ENCODE measurements around the gene DSN1. TPM values are rescaled to one million over a fixed set of nuclear protein-coding genes. Genes with fewer than 3 reads are reported as not detected.
A peak's percentile ranks its signal among the peaks of the same experiment; 100 is the strongest.

DSN1 gene
- total RNA-seq, 1 donor from 2014 or later = 14.0 TPM

DNA sequence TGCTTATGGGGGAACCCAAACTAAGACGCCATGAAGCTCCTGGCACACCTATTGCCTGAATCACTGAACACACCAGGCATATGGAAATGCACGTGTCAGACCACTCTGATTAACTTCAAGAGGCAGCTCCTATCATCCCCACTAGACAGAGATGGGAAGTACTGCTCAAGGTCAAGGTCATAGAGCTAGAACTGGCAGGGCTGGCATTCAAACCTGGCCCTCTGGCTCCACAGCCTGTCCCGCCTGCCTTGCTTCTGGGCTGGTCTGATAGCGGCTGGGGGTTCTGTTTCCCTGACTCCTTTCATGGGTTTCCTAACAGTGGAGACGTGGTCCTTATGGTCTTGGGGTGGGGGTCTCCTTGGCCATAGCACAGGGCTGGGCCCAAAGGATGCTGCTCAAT lies 22.6 kb upstream of the DSN1 start:
- Mint-ChIP-seq H3K27ac (no peak overlapping the region), H3K9me3 (no peaks in the 10 kb centered on the region), H3K4me1 (peaks cover 11% of the 10 kb centered on the region), H3K4me3 (no peak overlapping the region), H3K36me3 (ENCODE audit: low read depth) (peaks cover 84% of the 10 kb centered on the region), H3K27me3 (no peaks in the 10 kb centered on the region)
- POLR2A ChIA-PET = interaction anchor here (0.6 kb wide), 1 partner anchor 30 kb away, joined by 6 read pairs; no protein-coding TSS in a partner anchor
- DNase-seq (no peak), ATAC-seq (ENCODE audit: low read depth) (no peak)
- intact Hi-C loops (cut with micrococcal nuclease) = no loop called here
- CTCF ChIA-PET = interaction anchor here (1.5 to 1.7 kb wide), 2 partner anchors 13 to 68 kb away, joined by 5 to 6 read pairs; a partner anchor contains a TSS
- TF ChIP-seq CTCF (IDR thresholded peaks at IDR 0.05) = no peak

DNA sequence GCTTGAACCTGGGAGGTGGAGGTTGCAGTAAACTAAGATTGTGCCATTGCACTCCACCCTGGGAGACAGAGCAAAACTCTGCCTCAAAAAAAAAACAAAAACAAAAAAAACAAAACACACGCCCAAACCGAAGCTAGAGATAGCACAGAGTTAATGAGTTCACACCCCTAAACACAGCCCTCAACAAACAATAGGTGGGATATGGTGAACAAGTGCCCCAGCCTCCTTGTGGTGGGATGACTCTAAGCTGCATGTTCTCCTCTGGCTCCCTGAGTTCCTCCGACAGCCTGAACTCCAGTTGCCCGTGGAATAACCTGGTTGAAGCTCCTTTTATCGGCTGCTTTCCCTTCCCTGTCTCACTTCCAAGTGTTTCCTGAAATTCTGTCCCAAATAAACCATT lies 22.1 kb upstream of the DSN1 start:
- Mint-ChIP-seq H3K4me1 (peaks cover 11% of the 10 kb centered on the region), H3K36me3 (ENCODE audit: low read depth) (peaks cover 81% of the 10 kb centered on the region), H3K4me3 (no peak overlapping the region), H3K27ac (no peak overlapping the region), H3K9me3 (no peaks in the 10 kb centered on the region), H3K27me3 (no peaks in the 10 kb centered on the region)
- ChIA-PET CTCF (interaction anchor here (1.5 to 1.7 kb wide), 2 partner anchors 13 to 68 kb away, joined by 5 to 6 read pairs; a partner anchor contains a TSS), POLR2A (no interaction called here)
- intact Hi-C loops (cut with micrococcal nuclease) = no loop called here
- no peak for ATAC-seq (ENCODE audit: low read depth)
- no peak for DNase-seq
- no peak for TF ChIP-seq CTCF (IDR thresholded peaks at IDR 0.05)

DNA sequence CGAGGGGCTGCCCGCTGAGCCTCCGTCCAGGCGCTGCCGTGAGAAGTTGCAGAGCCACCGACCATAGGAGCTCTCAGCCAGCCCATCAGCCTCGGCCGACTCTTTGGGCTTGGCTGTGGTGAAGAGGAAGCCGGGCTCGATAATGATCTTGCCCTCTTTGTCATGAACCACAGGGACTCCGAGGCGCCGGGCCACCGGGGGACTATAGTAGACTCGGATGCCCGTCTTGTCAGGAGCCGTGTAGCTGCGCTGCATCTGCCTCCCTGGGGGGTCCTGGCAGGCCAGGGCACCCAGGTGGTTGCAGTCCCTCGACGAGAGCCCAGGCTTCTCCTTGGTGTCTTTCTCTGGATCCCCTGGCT lies 20.5 kb upstream of the DSN1 start:
- no peak for TF ChIP-seq CTCF (IDR thresholded peaks at IDR 0.05)
- Mint-ChIP-seq H3K36me3 (ENCODE audit: low read depth) (peaks cover 71% of the 10 kb centered on the region), H3K4me1 (peaks cover 11% of the 10 kb centered on the region), H3K27ac (no peak overlapping the region), H3K4me3 (no peak overlapping the region), H3K27me3 (no peaks in the 10 kb centered on the region), H3K9me3 (no peaks in the 10 kb centered on the region)
- intact Hi-C loops (cut with micrococcal nuclease) = no loop called here
- ATAC-seq (ENCODE audit: low read depth) = no peak
- no peak for DNase-seq
- ChIA-PET CTCF (interaction anchor here (2.0 kb wide), 1 partner anchor 15 kb away, joined by 6 read pairs; no protein-coding TSS in a partner anchor), POLR2A (no interaction called here)

DNA sequence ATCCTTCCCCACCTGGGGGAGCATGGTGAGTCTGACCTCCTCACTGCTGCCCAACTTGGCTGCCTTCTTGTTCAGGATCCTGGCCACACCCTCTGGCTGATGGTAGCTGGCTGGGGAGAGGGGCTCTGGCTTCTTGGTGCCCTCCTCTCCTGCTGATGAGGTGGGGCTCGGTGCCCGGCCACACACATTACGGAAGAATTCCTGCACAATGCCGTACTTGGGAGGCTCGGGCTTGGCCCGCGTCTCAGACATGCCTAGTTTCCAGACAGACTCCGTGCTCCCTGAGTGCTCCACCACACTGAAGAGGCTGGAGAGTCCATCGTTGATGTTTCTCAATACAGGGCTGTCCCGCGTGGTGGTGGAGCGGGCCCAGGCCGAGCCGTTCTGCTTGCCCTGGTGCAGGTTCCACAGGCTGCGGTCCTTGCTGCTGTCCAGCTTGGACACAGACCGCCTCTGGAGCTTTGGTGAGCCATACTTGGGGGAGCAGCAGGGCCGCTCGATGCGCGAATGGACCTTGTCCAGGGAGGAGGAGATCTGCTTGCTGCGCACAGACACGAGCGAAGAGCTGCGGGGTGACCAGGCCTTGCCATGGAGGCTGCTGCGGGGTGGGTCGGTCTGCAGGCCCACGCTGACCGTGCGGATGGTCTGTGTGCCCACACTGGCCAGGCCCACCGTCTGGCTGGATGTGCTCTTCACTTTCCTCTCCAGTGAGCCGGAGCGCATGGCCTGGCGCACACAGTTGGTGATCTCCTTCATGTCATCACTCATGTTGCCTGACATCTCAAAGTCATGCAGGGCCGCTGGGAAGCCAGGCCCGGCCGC lies 19.9 kb upstream of the DSN1 start:
- Mint-ChIP-seq H3K27me3 (no peaks in the 10 kb centered on the region), H3K27ac (no peak overlapping the region), H3K36me3 (ENCODE audit: low read depth) (peaks cover 69% of the 10 kb centered on the region), H3K4me3 (no peak overlapping the region), H3K4me1 (peaks cover 11% of the 10 kb centered on the region), H3K9me3 (no peaks in the 10 kb centered on the region)
- no peak for TF ChIP-seq CTCF (IDR thresholded peaks at IDR 0.05)
- ChIA-PET POLR2A (interaction anchor here (1.0 kb wide), 1 partner anchor 20 kb away, joined by 3 read pairs; the partner anchor contains the start of gene DSN1), CTCF (interaction anchor here (1.0 to 2.7 kb wide), 7 partner anchors 15 to 125 kb away, joined by 3 to 14 read pairs (median 4); a partner anchor contains a TSS)
- ATAC-seq (ENCODE audit: low read depth) (no peak), DNase-seq (no peak)
- intact Hi-C loops (cut with micrococcal nuclease) = no loop called here

DNA sequence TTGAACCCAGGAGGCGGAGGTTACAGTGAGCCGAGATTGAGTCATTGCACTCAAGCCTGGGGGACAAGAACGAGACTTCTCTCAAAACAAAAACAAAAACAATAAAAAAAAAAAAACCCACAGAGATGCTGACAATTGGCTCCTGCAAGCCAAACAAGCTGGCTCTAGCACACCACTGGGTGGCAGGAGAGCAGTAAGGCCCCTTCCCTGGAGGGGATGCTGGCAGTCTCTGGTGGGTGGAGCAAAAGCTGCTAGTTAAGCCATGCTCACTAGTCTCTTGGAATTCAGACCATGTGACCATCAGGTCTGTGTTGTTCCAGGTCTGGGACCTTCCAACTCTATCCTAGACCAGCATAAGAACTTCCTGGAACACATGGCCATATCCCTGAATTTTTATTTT lies 18.9 kb upstream of the DSN1 start:
- Mint-ChIP-seq H3K27me3 (no peaks in the 10 kb centered on the region), H3K27ac (no peak overlapping the region), H3K4me1 (peaks cover 11% of the 10 kb centered on the region), H3K9me3 (no peaks in the 10 kb centered on the region), H3K36me3 (ENCODE audit: low read depth) (peaks cover 58% of the 10 kb centered on the region), H3K4me3 (no peak overlapping the region)
- DNase-seq (no peak), ATAC-seq (ENCODE audit: low read depth) (peak; percentile 72)
- intact Hi-C loops (cut with micrococcal nuclease) = loop anchor here (1.0 kb wide), 2 partner anchors 71 to 95 kb away; a partner anchor contains a TSS
- ChIA-PET POLR2A (interaction anchor here (0.9 to 1.0 kb wide), 2 partner anchors 19 to 213 kb away, joined by 3 to 7 read pairs; partner anchors contain the start of gene DSN1), CTCF (interaction anchor here (0.8 to 2.7 kb wide), 10 partner anchors 16 to 126 kb away, joined by 3 to 14 read pairs (median 4); a partner anchor contains a TSS)
- TF ChIP-seq CTCF (IDR thresholded peaks at IDR 0.05) = no peak

Measured in activated B cell treated with CpG ODN at 0.5 μM for 24 hours (primary cell).